Keratinocyte (primary cell): ENCODE results near the gene SIGLEC5. TPM values are rescaled to one million over a fixed set of nuclear protein-coding genes. Genes with fewer than 3 reads are reported as not detected.

Experiments used
- DNase-seq: peaks from one replicate; pipeline ENCODE4 v3.0.0-alpha.2; 2011; ENCODE audit warnings: low read depth, missing footprints, low spot score
- FAIRE-seq: peaks from 2 replicates; lab custom pipeline; 2011; peaks lifted over from hg19 to GRCh38; lab: Jason Lieb, UNC
- H2AFZ ChIP-seq: 2 replicates; pipeline ENCODE4 v1.6.0; 2012; ENCODE audit warnings: low read length, control low read depth, inconsistent platforms; ENCODE audit not compliant: control insufficient read depth
- H3K27ac ChIP-seq: 2 replicates; pipeline ENCODE4 v1.5.1; 2011; ENCODE audit warnings: low read length; ENCODE audit not compliant: control insufficient read depth, insufficient read depth
- H3K27me3 ChIP-seq: 3 replicates; pipeline ENCODE4 v1.6.0; 2011; ENCODE audit warnings: low read length; ENCODE audit not compliant: control insufficient read depth, insufficient read depth; ENCODE audit errors: extremely low read depth
- H3K36me3 ChIP-seq, 2 experiments: 2 replicates in 1 of 2; 3 replicates in 1 of 2; pipeline ENCODE4 v1.5.1; 2011; ENCODE audit warnings: low read length in 2 of 2, mild to moderate bottlenecking in 1 of 2; ENCODE audit not compliant: control insufficient read depth in 2 of 2, insufficient read depth in 2 of 2; ENCODE audit errors: extremely low read depth in 1 of 2
- H3K4me1 ChIP-seq: 3 replicates; pipeline ENCODE4 v1.5.1; 2011; ENCODE audit warnings: low read length; ENCODE audit not compliant: control insufficient read depth, insufficient read depth; ENCODE audit errors: extremely low read depth
- H3K4me2 ChIP-seq: 3 replicates; pipeline ENCODE4 v1.6.0; 2011; ENCODE audit warnings: low read depth, low read length; ENCODE audit not compliant: control insufficient read depth, insufficient read depth; ENCODE audit errors: extremely low read depth
- H3K4me3 ChIP-seq, 3 experiments: fragments of 200-600 bp in 1 of 3; sonication (generic) in 1 of 3; 2 replicates in 2 of 3; 3 replicates in 1 of 3; pipeline ENCODE4 v1.5.1; 2011 to 2016; ENCODE audit warnings: low read length in 3 of 3, mild to moderate bottlenecking in 3 of 3, control low read depth in 2 of 3, inconsistent platforms in 1 of 3, low read depth in 1 of 3, mixed read lengths in 1 of 3, mixed run types in 1 of 3, moderate library complexity in 1 of 3; ENCODE audit not compliant: control insufficient read depth in 2 of 3, insufficient read depth in 2 of 3; ENCODE audit errors: extremely low read depth in 1 of 3
- H3K79me2 ChIP-seq: 2 replicates; pipeline ENCODE4 v1.6.0; 2012; ENCODE audit warnings: low read length; ENCODE audit not compliant: control insufficient read depth, insufficient read depth
- H3K9ac ChIP-seq: 3 replicates; pipeline ENCODE4 v1.6.0; 2011; ENCODE audit warnings: low read length; ENCODE audit not compliant: control insufficient read depth, insufficient read depth; ENCODE audit errors: extremely low read depth
- H3K9me1 ChIP-seq: 3 replicates; pipeline ENCODE4 v1.6.0; 2011; ENCODE audit warnings: low read length; ENCODE audit not compliant: control insufficient read depth, insufficient read depth; ENCODE audit errors: extremely low read depth
- H3K9me3 ChIP-seq: 2 replicates; pipeline ENCODE4 v1.5.1; 2012; ENCODE audit warnings: low read depth, low read length; ENCODE audit not compliant: control insufficient read depth
- H4K20me1 ChIP-seq: 3 replicates; pipeline ENCODE4 v1.6.0; 2011; ENCODE audit warnings: low read length; ENCODE audit not compliant: control insufficient read depth, insufficient read depth; ENCODE audit errors: extremely low read depth
- CTCF ChIP-seq, 3 experiments: IDR thresholded peaks in 1 of 3; conservative IDR thresholded peaks in 1 of 3; optimal IDR thresholded peaks in 1 of 3; 2 replicates in 2 of 3; 3 replicates in 1 of 3; pipeline versions ENCODE3 to v1.5.1; 2011; ENCODE audit warnings: low read length in 3 of 3, mild to moderate bottlenecking in 3 of 3, moderate library complexity in 2 of 3, control low read depth in 1 of 3, inconsistent platforms in 1 of 3; ENCODE audit not compliant: insufficient read depth in 2 of 3; ENCODE audit errors: extremely low read depth in 1 of 3
- EZH2 ChIP-seq: IDR thresholded peaks from one replicate; pipeline ENCODE4 v1.6.1; 2012; ENCODE audit warnings: inconsistent platforms, mild to moderate bottlenecking, low read length, moderate library complexity
- dilution Hi-C: fragments of 300-500 bp; cut with MboI; formaldehyde crosslinking; loops from one replicate; pipeline ENCODE4 v1.7.0; 2020; ENCODE audit warnings: low sequenced_read_pairs; ENCODE audit not compliant: extremely low pct_ligation_motif_present
- polyA plus RNA-seq, 5 experiments: library from polyadenylated mRNA; depleted of rRNA in 3 of 5; stranded (reverse) in 3 of 5; stranded (forward) in 1 of 5; unstranded in 1 of 5; fragments of >200 nt; gene quantifications; 1 replicate in 1 of 5; 2 replicates in 3 of 5; 3 replicates in 1 of 5; pipeline versions ENCODE4 v1.2.1 to v1.2.3, GENCODE V29; 2011 to 2012; ENCODE audit warnings: missing spikeins in 2 of 5, low read depth in 1 of 5, low replicate concordance in 1 of 5

The SIGLEC5 gene
- polyA plus RNA-seq, 1 donor (not counting 4 experiments of a cell fraction or from before 2014, with no cell fraction given), result not detected

DNA sequence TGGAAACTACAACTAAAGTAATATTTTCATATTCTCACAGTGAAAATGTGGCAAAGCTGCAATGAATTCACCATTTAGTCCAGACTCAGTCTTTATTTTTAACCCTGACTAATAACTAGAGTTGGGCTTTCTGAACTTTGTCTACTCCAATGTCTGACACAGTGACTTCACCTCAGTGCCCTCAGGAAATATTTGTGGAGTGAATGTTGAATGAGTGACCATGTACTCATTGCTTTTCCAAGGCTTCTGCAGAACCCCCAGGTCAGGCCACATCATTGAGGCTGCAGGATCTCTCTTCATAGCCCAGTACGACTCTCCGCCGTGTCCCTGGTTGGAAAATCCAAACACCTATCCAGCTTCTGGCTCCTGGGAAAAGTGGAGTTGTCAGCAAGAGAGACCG is 57.3 kb downstream of the SIGLEC5 start:
- Histone ChIP-seq H3K4me2 (no peak overlapping the region), H4K20me1 (no peaks in the 10 kb centered on the region), H3K4me1 (peaks cover 10% of the 10 kb centered on the region), H3K27me3 (no peaks in the 10 kb centered on the region), H3K9me1 (no peaks in the 10 kb centered on the region), H3K36me3 (peaks cover 0 to 7% of the 10 kb centered on the region in 2 experiments), H2AFZ (no peak overlapping the region), H3K9ac (no peak overlapping the region), H3K27ac (no peak overlapping the region), H3K9me3 (no peaks in the 10 kb centered on the region), H3K79me2 (peaks cover 19% of the 10 kb centered on the region), H3K4me3 (no peak overlapping the region)
- no peak for TF ChIP-seq CTCF (optimal IDR thresholded peaks at IDR 0.05 in 1 of 3, IDR thresholded peaks at IDR 0.05 in 1 of 3, conservative IDR thresholded peaks at IDR 0.05 in 1 of 3; ENCODE audit: extremely low read depth in 1 of 3, insufficient read depth in 2 of 3, low read length in 3 of 3)
- FAIRE-seq (no peak), DNase-seq (no peak)
- dilution Hi-C loops, result no loop called here

GRCh38 chr19:51572410-51572809 is 57.8 kb downstream of the SIGLEC5 start:
- H3K4me3 ChIP-seq, result no peak overlapping the region
- no peak overlapping the region for H2AFZ ChIP-seq
- peaks cover 19% of the 10 kb centered on the region for H3K79me2 ChIP-seq
- dilution Hi-C loops, result no loop called here
- H3K9me1 ChIP-seq, result no peaks in the 10 kb centered on the region
- H3K27ac ChIP-seq, result no peak overlapping the region
- TF ChIP-seq EZH2 (no peak), CTCF (optimal IDR thresholded peaks at IDR 0.05 in 1 of 3, IDR thresholded peaks at IDR 0.05 in 1 of 3, conservative IDR thresholded peaks at IDR 0.05 in 1 of 3; ENCODE audit: extremely low read depth in 1 of 3, insufficient read depth in 2 of 3, low read length in 3 of 3) (no peak)
- H3K27me3 ChIP-seq, result no peaks in the 10 kb centered on the region
- H3K4me2 ChIP-seq, result peak overlapping the region; percentile 97
- no peak for DNase-seq
- no peak for FAIRE-seq
- no peaks in the 10 kb centered on the region for H4K20me1 ChIP-seq
- H3K9ac ChIP-seq, result no peak overlapping the region
- H3K4me1 ChIP-seq, result peaks cover 10% of the 10 kb centered on the region
- no peaks in the 10 kb centered on the region for H3K9me3 ChIP-seq
- peaks cover 0 to 7% of the 10 kb centered on the region in 2 experiments for H3K36me3 ChIP-seq
